GM15510 (cell line): ENCODE measurements around the gene BAMBI.

Experiments used
- POLR2A ChIP-seq: IDR thresholded peaks from 3 replicates; pipeline ENCODE4 v1.6.1; 2011; ENCODE audit warnings: borderline replicate concordance; ENCODE audit not compliant: insufficient read length; ENCODE audit errors: extremely low read depth

BAMBI gene

DNA sequence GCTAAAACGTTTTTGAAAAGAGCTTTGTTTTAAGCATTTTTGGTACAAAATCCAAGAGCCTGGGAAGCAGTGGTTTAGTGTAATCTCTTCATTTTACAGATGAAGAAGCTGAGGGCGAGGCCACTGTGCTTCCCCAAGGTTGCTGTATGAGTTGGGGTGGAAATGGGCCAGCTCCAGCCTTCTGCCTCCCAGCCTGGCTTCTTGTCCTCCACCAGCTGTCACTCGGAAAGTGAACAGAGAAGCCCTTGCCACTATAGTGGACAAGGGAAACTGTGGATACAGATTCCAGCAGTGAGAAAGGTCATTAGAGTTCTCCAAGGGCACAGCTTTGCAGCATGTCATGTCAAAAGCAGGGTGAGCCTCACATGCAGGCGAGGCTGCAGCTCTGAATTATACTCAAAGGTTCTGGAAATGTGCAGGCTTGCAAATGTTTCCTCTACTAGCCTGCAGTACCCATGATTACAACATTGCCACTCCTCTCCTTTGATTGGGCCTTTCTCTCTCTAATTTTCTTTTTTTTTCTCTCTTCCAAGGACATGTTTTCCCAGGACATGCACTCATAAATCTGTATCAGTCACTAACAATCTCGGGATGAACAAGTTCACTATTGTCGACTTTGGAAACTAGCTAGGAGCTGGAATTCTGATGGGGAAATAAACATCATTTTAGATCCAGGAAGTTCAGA, 33.0 kb downstream of the BAMBI start:
- TF ChIP-seq POLR2A = no peak

- no peak for TF ChIP-seq POLR2A
Observed at GRCh38 chr10:28711041-28711440, 33.7 kb downstream of the BAMBI start.

DNA sequence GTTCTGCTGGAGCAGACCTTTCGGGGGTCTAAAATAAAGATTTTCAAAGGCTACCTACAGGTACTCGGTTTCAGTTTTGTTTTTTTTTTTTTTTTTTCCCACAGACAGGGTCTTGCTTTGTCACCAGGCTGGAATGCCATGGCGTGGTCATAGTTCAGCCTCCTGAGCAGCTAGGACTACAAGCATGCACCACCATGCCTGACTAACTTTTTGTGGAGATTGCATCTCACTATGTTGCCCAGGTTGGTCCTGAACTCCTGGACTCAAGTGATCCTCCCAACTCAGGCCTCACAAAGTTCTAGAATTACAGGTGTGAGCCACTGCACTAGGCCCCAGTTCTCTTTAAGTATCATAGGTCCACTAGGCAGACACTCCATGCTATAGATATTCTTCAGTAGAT, 34.5 kb downstream of the BAMBI start:
- no peak for TF ChIP-seq POLR2A

DNA sequence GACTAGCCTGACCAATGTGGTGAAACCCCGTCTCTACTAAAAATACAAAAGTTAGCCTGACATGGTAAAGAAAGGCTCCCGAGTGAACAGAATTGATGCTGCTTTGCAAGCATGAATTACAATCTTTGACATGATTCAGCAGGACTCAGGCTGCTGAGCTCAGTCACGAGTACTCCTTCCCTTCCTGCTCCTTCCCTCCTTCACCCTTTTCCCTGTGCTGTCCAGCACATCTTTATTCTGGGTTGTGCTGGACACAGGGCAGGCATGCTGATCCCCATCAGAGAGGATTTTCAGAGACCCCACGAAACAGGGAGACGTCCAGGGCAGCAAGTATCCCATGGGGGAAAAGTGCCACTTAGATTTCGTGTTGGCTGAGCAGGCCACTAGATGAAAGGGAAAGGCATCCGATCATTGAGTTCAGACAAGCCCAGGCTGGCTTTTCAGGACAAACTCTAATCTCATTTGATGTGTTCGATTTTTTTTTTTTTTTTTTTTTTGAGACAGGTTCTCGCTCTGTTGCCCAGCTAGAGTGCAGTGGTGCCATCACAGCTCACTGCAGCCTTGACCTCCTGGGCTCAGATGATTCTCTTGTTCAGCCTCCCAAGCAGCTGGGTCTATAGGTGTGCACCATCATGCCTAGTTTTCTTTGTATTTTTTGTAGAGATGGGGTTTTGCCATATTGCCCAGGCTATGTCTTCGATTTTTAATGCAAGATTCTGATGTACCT, 36.5 kb downstream of the BAMBI start:
- no peak for TF ChIP-seq POLR2A

- TF ChIP-seq POLR2A = no peak
Observed at GRCh38 chr10:28714401-28715053, 37.2 kb downstream of the BAMBI start.

- TF ChIP-seq POLR2A = no peak
Observed at GRCh38 chr10:28715246-28715645, 37.9 kb downstream of the BAMBI start.

- TF ChIP-seq POLR2A = no peak
Observed at GRCh38 chr10:28715757-28716156, 38.4 kb downstream of the BAMBI start.

GRCh38 chr10:28716748-28717147, 39.4 kb downstream of the BAMBI start:
- no peak for TF ChIP-seq POLR2A

- no peak for TF ChIP-seq POLR2A
Observed at GRCh38 chr10:28717656-28718201, 40.4 kb downstream of the BAMBI start.

- TF ChIP-seq POLR2A = no peak
Observed at GRCh38 chr10:28719789-28720436, 42.6 kb downstream of the BAMBI start.

DNA sequence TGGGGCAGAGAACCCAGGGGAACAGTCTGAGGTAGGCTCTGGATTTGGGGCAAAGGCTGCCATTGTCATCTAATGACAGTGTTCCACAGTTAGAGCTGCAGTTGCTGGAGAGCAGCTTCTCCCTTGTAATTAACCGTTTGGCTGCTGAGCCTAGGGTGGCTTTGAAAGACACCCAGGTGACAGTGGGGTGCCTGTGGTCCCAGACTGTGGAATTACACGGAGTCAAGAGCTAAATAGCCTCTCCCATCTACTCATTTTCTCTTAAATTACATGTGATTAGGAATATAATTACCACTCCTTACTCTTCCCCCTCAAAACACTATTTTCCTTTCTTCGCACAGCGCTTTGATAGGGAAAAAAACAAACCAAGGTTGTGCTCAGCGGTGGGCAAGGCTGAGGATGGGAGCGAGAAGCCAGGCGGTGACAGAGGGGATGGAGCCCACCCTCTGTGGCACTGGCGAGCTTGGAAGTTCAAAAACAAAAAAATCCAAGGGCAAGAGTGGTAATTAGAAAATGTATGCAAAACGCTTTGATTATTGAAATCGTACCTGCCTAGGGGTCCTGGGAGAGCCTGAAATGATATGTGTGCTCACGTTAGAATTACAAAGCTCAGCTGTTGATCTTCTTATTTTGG, 44.1 kb downstream of the BAMBI start:
- no peak for TF ChIP-seq POLR2A

- TF ChIP-seq POLR2A = no peak
Observed at GRCh38 chr10:28722065-28722803, 44.9 kb downstream of the BAMBI start.

- TF ChIP-seq POLR2A = no peak
Observed at GRCh38 chr10:28728366-28728765, 51.0 kb downstream of the BAMBI start.
